Fibroblast of the aortic adventitia (primary cell): ENCODE results near the gene MTAP. TPM values are rescaled to one million over a fixed set of nuclear protein-coding genes. Genes with fewer than 3 reads are reported as not detected.

Experiments used
- DNase-seq: peaks from one replicate; pipeline ENCODE4 v3.0.0-alpha.2; 2010; ENCODE audit warnings: low read depth
- H3K4me3 ChIP-seq: 2 replicates; pipeline ENCODE4 v1.5.1; 2011; ENCODE audit warnings: low read depth, mild to moderate bottlenecking, control low read depth, low read length, moderate library complexity
- total RNA-seq: library from RNA; depleted of rRNA; stranded (reverse); fragments of >200 nt; gene quantifications from 2 replicates; pipeline ENCODE4 v1.2.3, GENCODE V29; 2012; ENCODE audit warnings: low replicate concordance
- TF ChIP-seq, protein P1 (sequence below): IDR thresholded peaks from 2 replicates; pipeline ENCODE4 v1.5.1; 2011; ENCODE audit warnings: mild to moderate bottlenecking, low read length, control low read depth, inconsistent platforms; ENCODE audit not compliant: insufficient read depth

The MTAP gene
- total RNA-seq, 1 donor: 62.2 TPM

DNA sequence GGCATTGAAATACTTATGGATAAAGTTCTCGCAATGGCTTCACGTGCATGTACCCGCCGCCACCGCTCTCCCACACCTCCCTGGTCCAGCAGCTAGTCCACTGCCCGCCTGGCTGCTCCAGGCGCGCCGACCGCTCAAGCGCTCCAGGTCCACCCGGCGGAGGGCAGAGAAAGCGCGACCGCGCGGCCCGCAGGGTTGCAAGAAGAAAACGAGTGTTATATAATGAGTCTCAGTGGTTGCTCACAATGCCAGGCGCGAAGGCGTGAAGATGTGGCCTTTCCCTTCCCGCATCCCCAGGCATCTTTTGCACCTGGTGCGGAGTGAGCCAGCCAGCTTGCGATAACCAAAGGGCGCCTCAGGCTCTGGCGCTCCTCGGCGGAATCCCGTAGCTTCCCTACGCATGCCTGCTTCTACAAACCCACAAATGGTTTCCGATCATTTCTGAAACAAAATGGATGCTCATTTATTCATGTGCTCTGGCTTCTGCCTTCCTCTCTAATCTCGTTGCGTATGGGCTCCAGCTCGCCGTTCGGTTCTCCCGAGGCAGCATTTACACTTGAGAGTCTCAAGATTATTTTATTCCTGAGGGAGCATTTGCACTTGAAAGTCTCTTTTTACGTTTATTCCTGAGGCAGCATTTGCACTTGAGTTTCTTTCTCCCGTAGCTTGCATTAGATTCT is 166.0 kb downstream of the MTAP start:
- no peak for DNase-seq
- TF ChIP-seq, protein P1, sequence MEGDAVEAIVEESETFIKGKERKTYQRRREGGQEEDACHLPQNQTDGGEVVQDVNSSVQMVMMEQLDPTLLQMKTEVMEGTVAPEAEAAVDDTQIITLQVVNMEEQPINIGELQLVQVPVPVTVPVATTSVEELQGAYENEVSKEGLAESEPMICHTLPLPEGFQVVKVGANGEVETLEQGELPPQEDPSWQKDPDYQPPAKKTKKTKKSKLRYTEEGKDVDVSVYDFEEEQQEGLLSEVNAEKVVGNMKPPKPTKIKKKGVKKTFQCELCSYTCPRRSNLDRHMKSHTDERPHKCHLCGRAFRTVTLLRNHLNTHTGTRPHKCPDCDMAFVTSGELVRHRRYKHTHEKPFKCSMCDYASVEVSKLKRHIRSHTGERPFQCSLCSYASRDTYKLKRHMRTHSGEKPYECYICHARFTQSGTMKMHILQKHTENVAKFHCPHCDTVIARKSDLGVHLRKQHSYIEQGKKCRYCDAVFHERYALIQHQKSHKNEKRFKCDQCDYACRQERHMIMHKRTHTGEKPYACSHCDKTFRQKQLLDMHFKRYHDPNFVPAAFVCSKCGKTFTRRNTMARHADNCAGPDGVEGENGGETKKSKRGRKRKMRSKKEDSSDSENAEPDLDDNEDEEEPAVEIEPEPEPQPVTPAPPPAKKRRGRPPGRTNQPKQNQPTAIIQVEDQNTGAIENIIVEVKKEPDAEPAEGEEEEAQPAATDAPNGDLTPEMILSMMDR: peak; percentile 14
- H3K4me3 ChIP-seq: no peak overlapping the region

DNA sequence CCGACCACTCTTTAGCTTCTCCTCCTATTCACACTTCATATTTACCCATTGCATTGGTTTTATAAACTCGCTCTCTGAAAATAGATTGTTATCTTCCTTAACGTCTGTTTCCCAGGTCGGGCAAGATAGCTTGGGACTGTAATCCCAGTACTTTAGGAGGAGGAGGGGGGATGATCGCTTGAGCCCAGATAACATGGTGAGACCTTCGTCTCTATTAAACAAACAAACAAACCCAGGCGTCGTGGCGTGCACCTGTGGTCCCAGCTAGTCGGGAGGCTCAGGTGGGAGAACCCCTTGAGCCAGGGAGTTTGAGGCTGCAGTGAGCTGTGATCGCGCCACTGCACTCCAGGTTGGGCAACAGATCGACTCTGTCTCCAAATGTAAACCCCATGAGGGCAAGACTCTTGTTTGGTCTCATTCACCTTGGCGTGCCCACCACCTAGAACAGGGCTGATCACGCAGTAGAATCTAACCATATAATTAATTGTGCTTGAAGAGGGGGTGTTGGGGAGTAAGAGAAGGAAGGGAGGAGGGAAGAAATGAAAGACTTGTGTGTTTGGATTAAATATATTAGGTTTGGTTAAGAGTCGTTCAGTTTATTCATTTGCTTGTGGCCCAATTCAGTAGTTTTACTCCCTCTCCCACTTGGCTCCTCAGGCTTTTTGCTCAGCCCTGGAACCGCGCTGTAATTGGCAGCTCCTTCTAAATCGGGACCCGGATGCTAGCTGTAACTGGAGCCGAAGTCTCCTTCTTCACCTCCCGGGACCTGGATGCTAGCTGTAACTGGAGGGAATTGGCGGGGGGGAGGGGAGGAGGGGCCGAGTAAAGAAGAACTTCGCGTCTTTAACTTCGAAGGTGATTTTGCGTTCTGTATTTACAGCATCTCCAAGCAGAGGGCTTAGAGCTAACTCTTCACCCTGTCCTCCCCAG is 166.8 kb downstream of the MTAP start:
- TF ChIP-seq, protein P1: no peak
- DNase-seq: no peak
- H3K4me3 ChIP-seq: no peak overlapping the region

DNA sequence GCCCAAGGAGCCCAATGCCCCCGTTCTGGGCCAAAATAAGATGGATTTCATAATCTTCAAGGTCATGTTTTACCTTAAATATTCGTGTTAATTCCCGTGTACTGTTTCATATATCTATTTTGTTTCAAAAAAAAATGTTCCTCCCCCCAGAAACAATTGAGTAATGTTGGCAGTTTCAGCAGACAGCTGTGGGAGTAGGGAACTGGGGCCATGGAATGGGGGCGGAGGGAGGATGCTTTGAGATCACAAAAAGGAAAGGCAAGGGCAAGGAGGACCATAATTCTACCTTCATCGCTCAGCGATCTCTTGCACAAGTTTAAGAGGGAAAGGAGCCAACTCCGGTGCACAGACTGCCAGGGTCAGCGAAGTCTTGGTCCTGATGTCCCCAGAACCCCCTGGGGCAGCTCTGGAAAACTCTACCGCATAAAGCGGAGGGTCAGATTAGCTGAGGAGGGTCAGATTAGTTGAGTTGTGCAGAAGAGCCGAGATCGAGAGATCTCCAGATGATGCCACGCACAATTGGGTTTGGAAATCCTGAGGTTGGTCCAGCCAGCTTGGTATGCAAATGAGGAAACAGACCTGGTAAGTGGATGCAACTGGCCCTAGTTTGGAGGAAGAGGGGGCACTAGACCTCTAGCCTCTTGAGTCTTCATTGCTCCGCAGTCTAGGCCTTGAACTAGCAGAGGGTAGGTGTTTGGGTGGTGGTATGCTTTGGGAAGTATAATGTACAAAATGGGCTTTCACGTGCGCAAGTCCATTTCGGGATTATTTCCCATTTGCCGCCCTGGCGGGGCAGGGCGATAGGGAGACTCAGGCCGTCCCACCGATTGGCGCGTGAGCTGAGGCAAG is 167.7 kb downstream of the MTAP start:
- DNase-seq: no peak
- TF ChIP-seq, protein P1: no peak
- no peak overlapping the region for H3K4me3 ChIP-seq

- no peak for DNase-seq
- TF ChIP-seq, protein P1: no peak
Measured at GRCh38 chr9:21970800-21971640, 168.6 kb downstream of the MTAP start.

GRCh38 chr9:21972361-21972760 is 169.9 kb downstream of the MTAP start:
- DNase-seq: no peak
- H3K4me3 ChIP-seq: no peak overlapping the region
- TF ChIP-seq, protein P1: no peak

More at GRCh38 chr9:21970800-21971640, 168.6 kb downstream of the MTAP start:
- H3K4me3 ChIP-seq: no peak overlapping the region

DNA sequence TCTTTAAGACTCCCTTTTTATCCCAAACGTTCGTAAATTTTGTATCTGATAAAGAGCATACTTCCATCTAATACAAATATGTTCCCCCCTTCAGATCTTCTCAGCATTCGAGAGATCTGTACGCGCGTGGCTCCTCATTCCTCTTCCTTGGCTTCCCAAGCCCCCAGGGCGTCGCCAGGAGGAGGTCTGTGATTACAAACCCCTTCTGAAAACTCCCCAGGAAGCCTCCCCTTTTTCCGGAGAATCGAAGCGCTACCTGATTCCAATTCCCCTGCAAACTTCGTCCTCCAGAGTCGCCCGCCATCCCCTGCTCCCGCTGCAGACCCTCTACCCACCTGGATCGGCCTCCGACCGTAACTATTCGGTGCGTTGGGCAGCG is 171.9 kb downstream of the MTAP start:
- no peak for DNase-seq
- TF ChIP-seq, protein P1: no peak
- peak overlapping the region; percentile 68 for H3K4me3 ChIP-seq
